Ishikawa (cell line): ENCODE data around the gene RFNG.

Experiments used
- CEBPB ChIP-seq: IDR thresholded peaks from 2 replicates; pipeline ENCODE4 v1.6.1; 2012
- CREB1 ChIP-seq: IDR thresholded peaks from 2 replicates; pipeline ENCODE4 v1.6.1; 2012; ENCODE audit warnings: low read depth
- EGR1 ChIP-seq: IDR thresholded peaks from 2 replicates; pipeline ENCODE4 v1.6.1; 2012
- EP300 ChIP-seq: IDR thresholded peaks from 2 replicates; pipeline ENCODE4 v1.6.1; 2012; ENCODE audit warnings: borderline replicate concordance
- NFIC ChIP-seq: IDR thresholded peaks from 2 replicates; pipeline ENCODE4 v1.6.1; 2012
- RAD21 ChIP-seq: IDR thresholded peaks from 2 replicates; pipeline ENCODE4 v1.6.1; 2012; ENCODE audit warnings: low read depth
- TAF1 ChIP-seq: IDR thresholded peaks from 2 replicates; pipeline ENCODE4 v1.6.1; 2012; ENCODE audit warnings: low read depth, mild to moderate bottlenecking
- TCF12 ChIP-seq: IDR thresholded peaks from 2 replicates; pipeline ENCODE4 v1.6.1; 2012; ENCODE audit warnings: low read depth
- TEAD4 ChIP-seq: IDR thresholded peaks from 2 replicates; pipeline ENCODE4 v1.6.1; 2012
- YY1 ChIP-seq: IDR thresholded peaks from 2 replicates; pipeline ENCODE4 v1.6.1; 2012; ENCODE audit warnings: low read depth
- ZBTB7A ChIP-seq: IDR thresholded peaks from 2 replicates; pipeline ENCODE4 v1.6.1; 2012; ENCODE audit warnings: low read depth
- TF ChIP-seq, protein P1 (sequence below): IDR thresholded peaks from 2 replicates; pipeline ENCODE4 v1.6.1; 2012
- TF ChIP-seq, protein P2 (sequence below): IDR thresholded peaks from 2 replicates; pipeline ENCODE4 v1.6.1; 2012; ENCODE audit warnings: low read depth, mild to moderate bottlenecking
- TF ChIP-seq, protein P3 (sequence below): IDR thresholded peaks from 2 replicates; pipeline ENCODE4 v1.6.1; 2012

DNA sequence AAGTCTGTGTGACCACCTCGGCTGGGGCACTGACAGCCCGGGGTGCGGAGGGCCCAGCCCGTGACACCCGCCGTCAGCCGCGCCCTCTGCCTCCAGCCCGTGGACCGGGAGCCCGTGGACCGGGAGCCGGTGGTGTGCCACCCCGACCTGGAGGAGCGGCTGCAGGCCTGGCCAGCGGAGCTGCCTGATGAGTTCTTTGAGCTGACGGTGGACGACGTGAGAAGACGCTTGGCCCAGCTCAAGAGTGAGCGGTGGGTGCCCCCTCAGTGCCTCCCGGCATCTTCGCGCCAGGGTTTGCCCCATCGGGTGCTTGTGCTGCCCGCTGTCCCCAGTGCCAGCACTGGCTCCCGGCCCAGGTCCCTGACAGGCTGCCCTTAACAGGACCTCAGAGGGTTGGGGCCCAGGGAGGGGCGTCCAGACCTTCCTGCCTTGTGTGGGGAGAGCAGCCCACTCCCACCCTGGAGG, 42.6 kb downstream of the RFNG start:
- TF ChIP-seq CEBPB: no peak
- TF ChIP-seq TAF1: no peak
- TF ChIP-seq EGR1: no peak
- no peak for TF ChIP-seq CREB1
- TF ChIP-seq, protein P1, sequence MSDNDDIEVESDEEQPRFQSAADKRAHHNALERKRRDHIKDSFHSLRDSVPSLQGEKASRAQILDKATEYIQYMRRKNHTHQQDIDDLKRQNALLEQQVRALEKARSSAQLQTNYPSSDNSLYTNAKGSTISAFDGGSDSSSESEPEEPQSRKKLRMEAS: no peak
- no peak for TF ChIP-seq YY1
- no peak for TF ChIP-seq TEAD4
- TF ChIP-seq, protein P2, sequence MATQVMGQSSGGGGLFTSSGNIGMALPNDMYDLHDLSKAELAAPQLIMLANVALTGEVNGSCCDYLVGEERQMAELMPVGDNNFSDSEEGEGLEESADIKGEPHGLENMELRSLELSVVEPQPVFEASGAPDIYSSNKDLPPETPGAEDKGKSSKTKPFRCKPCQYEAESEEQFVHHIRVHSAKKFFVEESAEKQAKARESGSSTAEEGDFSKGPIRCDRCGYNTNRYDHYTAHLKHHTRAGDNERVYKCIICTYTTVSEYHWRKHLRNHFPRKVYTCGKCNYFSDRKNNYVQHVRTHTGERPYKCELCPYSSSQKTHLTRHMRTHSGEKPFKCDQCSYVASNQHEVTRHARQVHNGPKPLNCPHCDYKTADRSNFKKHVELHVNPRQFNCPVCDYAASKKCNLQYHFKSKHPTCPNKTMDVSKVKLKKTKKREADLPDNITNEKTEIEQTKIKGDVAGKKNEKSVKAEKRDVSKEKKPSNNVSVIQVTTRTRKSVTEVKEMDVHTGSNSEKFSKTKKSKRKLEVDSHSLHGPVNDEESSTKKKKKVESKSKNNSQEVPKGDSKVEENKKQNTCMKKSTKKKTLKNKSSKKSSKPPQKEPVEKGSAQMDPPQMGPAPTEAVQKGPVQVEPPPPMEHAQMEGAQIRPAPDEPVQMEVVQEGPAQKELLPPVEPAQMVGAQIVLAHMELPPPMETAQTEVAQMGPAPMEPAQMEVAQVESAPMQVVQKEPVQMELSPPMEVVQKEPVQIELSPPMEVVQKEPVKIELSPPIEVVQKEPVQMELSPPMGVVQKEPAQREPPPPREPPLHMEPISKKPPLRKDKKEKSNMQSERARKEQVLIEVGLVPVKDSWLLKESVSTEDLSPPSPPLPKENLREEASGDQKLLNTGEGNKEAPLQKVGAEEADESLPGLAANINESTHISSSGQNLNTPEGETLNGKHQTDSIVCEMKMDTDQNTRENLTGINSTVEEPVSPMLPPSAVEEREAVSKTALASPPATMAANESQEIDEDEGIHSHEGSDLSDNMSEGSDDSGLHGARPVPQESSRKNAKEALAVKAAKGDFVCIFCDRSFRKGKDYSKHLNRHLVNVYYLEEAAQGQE: no peak
- TF ChIP-seq, protein P3, sequence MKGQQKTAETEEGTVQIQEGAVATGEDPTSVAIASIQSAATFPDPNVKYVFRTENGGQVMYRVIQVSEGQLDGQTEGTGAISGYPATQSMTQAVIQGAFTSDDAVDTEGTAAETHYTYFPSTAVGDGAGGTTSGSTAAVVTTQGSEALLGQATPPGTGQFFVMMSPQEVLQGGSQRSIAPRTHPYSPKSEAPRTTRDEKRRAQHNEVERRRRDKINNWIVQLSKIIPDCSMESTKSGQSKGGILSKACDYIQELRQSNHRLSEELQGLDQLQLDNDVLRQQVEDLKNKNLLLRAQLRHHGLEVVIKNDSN: no peak
- TF ChIP-seq EP300: no peak
- no peak for TF ChIP-seq RAD21
- no peak for TF ChIP-seq TCF12
- no peak for TF ChIP-seq ZBTB7A
- TF ChIP-seq NFIC: no peak
